ENCODE data around the gene KLC1. TPM values are rescaled to one million over a fixed set of nuclear protein-coding genes. Genes with fewer than 3 reads are reported as not detected.
"Not testable (repeated sequence)": the region's sequence is repeated elsewhere in the genome, so short reads cannot be mapped to it uniquely, and the experiment has no call there.

KLC1 gene
- total RNA-seq, 1 donor, result 212 TPM

DNA sequence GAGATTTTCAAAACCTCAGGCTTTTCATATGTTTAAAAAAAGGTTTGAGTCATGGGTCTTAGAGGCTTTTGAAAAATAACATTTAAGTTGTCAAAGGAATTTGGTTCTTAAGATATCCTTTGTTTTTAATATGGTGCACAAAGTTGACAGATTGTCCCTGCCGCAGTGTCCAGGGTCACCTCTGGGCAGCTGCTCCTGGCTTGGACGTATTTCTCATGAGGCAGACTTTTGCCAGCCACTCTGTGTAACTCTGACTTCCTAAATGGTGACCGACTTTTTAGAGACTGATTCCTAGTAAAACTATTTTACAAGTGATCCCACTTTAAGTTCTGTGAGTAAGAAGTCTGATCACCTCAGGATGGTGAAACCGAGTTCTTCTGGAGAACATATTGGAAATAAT, 58.7 kb downstream of the KLC1 start:
- TF ChIP-seq, protein P1, sequence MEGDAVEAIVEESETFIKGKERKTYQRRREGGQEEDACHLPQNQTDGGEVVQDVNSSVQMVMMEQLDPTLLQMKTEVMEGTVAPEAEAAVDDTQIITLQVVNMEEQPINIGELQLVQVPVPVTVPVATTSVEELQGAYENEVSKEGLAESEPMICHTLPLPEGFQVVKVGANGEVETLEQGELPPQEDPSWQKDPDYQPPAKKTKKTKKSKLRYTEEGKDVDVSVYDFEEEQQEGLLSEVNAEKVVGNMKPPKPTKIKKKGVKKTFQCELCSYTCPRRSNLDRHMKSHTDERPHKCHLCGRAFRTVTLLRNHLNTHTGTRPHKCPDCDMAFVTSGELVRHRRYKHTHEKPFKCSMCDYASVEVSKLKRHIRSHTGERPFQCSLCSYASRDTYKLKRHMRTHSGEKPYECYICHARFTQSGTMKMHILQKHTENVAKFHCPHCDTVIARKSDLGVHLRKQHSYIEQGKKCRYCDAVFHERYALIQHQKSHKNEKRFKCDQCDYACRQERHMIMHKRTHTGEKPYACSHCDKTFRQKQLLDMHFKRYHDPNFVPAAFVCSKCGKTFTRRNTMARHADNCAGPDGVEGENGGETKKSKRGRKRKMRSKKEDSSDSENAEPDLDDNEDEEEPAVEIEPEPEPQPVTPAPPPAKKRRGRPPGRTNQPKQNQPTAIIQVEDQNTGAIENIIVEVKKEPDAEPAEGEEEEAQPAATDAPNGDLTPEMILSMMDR (IDR thresholded peaks at IDR 0.05; ENCODE audit: insufficient read depth, low read length), result no peak
- H3K4me3 ChIP-seq (ENCODE audit: low read depth, low read length), result no peak overlapping the region
- no peak for DNase-seq (ENCODE audit: low read depth)

DNA sequence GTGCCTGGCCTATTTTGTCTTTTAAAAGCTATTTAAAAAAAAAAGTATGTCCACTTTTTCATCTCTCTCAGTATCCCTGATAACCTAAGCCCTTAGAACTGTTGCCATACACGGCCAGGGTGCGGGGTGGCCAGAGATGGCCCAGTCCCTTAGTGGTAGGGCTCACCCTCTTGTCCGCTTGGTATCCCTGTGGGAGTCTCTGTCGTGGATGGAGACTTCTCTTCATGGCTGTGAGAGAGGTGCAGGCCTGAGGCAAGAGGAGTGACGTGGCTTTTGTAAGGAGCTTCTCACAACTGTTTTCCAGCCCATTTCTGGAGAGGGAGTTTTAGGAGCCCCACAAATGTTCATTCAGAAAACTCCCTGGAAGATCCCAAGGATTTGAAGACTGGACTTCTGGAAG, 59.4 kb downstream of the KLC1 start:
- DNase-seq (ENCODE audit: low read depth), result no peak
- TF ChIP-seq, protein P1 (IDR thresholded peaks at IDR 0.05; ENCODE audit: insufficient read depth, low read length), result no peak
- H3K4me3 ChIP-seq (ENCODE audit: low read depth, low read length), result no peak overlapping the region

DNA sequence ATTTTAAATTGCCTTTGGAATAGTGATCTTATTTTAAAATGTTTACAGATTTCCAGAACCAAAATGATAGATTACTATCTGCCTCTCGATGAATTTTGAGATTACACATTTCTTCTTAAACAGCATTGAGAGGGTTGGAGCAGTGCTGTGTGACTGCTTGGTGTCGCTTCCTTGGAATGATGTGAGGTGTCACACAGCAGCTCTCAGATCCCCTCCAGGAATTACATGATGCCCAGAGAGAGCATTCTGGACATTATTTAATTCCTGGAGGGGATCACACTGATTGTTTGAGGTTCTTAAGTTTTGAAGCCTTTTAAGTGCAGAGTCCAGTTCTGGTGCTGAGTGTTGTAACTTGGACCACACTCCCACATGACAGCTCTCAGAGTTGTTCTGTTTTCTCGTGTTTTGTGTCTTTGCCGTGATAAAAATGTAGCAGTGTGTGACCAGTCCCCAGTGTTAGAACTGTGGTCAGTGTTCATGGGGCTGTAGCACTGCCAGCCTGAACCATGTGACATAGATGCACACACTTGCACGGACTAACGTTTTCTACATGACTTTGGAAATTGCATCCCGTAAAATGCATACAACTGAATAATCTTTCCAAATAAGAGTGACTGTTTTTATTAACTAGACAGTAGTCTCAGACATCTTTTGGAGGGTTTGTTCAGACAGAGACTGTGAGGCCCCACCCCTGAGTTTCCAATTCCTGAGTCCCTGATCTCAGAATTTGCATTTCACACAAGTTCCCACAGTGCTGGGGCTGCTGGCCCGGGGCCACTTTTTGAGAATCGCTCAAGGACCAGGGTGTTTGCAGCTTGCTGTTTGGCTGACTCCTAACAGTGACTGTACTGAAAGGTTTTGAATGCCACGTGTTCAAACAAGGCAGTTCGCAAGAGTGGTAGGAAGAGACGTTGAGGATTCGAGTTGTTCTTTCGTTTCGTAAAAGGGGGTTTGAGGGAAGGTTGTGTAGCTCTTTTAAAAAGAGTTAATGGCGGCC, 60.2 kb downstream of the KLC1 start:
- TF ChIP-seq, protein P1 (IDR thresholded peaks at IDR 0.05; ENCODE audit: insufficient read depth, low read length), result no peak
- peak; percentile 74 for DNase-seq (ENCODE audit: low read depth)
- no peak overlapping the region for H3K4me3 ChIP-seq (ENCODE audit: low read depth, low read length)

DNA sequence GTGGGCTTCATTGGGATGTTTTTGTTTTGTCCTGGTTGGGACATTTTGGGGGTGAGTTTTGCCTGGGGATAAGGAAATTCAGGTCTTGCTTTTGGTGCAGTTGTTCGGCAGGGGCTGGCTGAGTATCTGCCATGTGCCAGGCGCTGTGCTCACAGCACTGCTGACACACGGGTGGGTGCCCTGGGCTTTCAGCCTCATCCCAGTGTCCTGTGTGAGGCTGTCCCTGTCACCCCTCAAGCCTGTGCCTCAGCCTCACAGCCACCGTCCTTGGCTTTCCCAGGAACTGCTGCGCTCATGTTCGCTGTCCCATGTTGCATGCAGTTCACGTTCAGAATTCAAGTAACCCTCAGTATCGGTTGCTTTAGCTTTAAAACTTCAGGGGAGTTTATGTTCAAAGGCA, 61.3 kb downstream of the KLC1 start:
- DNase-seq (ENCODE audit: low read depth), result no peak
- TF ChIP-seq, protein P1 (IDR thresholded peaks at IDR 0.05; ENCODE audit: insufficient read depth, low read length), result no peak
- H3K4me3 ChIP-seq (ENCODE audit: low read depth, low read length), result no peak overlapping the region

DNA sequence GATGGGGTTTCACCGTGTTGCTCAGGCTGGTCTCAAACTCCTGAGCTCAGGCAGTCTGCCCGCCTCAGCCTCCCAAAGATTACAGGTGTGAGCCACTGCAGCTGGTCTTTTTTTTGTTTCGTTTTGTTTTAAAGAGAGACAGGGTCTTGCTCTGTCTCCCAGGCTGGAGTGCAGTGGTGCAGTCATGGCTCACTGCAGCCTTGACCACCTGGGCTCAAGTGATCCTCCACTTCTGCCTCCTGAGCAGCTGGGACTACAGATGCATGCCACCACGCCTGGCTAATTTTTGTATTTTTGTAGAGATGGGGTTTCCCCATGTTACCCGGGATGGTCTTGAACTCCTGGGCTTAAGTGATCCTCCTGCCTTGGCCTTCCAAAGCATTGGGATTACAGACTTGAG, 62.6 kb downstream of the KLC1 start:
- DNase-seq (ENCODE audit: low read depth); H3K4me3 ChIP-seq (ENCODE audit: low read depth, low read length): not testable (repeated sequence)

DNA sequence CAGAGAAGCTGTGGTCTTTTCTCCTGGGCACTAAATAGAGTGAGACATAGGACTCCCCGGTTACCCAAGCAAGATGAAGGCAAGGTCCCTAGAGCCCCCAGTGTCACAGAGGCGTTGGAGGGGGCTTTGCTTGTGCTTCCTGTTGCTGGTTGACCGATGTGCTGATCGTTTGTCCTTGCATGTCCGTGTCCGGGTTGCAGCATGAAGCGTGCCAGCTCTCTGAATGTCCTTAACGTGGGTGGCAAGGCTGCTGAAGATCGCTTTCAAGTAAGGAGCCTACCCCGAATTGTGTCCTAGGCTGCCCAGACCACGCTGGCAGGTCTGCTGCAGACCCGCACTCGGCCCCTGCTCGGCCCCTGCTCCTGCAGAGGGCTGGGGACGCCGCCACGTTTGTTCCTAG, 63.1 kb downstream of the KLC1 start:
- H3K4me3 ChIP-seq (ENCODE audit: low read depth, low read length), result no peak overlapping the region
- no peak for DNase-seq (ENCODE audit: low read depth)

DNA sequence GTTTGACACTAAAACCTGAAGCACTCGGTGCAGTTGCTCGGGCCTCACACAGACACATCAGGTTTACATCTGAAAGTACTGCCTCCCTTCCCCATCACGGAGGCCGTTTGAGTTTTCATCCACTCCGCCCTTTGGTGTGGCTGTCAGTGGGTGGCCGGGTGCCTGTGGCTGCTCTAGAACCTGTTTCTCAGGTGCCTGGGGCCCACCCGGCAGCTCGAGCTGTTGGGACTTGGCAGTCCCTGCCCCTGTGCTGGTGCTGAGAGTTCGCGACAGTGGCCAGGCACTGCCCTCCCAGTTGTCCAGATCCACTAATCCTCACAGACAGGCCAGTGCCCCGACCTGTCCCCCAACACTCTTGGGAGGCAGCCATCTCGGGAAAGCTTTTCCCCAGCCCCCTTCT, 63.9 kb downstream of the KLC1 start:
- DNase-seq (ENCODE audit: low read depth), result no peak
- H3K4me3 ChIP-seq (ENCODE audit: low read depth, low read length), result no peak overlapping the region
- TF ChIP-seq, protein P1 (IDR thresholded peaks at IDR 0.05; ENCODE audit: insufficient read depth, low read length), result no peak

More for the DNA sequence above, 63.1 kb downstream of the KLC1 start:
- TF ChIP-seq, protein P1 (IDR thresholded peaks at IDR 0.05; ENCODE audit: insufficient read depth, low read length), result no peak
